Stimulated activated CD8-positive, alpha-beta memory T cell treated with anti-CD3 and anti-CD28 coated beads, Interleukin-4, amount 100 ng/mL, for 4 hours (primary cell): Measurements from ENCODE around the gene RUFY2.
"Not testable (repeated sequence)": the region's sequence is repeated elsewhere in the genome, so short reads cannot be mapped to it uniquely, and the experiment has no call there.

Experiments used
- DNase-seq, 2 donors: peaks; one replicate each; pipeline ENCODE4 v3.0.0-alpha.2; 2020; ENCODE audit warnings: low read depth in 2 of 2, low spot score in 1 of 2

The RUFY2 gene

DNA sequence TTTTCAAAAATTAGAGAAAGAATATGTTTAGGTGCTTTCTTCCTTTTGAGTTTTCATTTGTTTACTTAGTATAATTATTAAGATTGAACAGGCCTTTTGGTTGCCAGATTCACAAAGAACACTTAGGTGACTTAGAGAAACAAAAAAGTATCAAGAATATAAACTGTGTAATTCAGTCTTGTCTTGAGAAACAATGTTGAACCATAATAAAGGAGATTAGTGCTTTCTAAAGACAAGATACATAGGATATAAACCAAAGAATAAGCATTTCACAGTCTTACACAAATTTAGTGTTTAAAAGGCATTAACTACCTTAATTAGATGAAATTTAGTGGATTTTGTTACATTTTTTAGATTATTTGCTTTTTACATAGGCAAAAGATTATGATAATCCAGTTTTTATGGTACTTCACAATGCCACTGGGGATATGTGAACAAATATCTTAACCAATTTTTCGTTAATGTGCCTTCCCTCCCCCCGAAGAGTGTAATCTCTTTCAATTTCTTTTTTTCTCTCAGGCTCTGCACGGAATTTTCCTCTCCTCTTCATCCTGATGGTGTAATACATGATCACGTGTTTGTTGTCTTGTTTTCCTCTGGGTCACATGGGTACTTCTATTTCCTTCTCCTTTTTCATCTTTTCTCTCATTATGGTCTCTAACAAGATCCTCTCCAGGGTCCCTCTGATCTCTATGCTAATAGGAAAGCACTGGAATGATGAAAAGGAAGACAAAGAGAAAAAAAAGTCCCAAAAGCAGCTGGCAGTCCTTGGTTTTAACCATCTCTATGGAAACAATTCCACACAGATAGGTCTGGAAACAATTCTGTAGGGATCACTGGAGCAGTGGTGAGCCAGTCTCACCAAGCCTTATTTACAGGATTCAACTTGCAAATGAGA, 78.9 kb downstream of the RUFY2 start:
- DNase-seq: no peak

DNA sequence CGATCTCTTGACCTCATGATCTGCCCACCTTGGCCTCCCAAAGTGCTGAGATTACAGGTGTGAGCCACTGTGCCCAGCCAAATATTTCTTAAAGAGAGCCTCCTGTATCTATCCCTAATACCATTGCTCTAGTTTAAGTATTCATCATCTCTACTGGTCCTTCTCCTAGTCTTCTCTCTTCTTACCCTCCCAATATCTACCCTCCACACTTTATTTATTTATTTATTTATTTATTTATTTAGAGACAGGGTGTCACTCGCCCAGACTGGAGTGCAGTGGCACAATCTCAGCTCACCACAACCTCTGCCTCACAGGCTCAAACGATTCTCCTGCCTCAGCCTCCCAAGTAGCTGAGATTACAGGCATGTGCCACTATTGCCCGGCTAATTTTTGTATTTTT, 82.7 kb downstream of the RUFY2 start:
- not testable (repeated sequence) for DNase-seq

DNA sequence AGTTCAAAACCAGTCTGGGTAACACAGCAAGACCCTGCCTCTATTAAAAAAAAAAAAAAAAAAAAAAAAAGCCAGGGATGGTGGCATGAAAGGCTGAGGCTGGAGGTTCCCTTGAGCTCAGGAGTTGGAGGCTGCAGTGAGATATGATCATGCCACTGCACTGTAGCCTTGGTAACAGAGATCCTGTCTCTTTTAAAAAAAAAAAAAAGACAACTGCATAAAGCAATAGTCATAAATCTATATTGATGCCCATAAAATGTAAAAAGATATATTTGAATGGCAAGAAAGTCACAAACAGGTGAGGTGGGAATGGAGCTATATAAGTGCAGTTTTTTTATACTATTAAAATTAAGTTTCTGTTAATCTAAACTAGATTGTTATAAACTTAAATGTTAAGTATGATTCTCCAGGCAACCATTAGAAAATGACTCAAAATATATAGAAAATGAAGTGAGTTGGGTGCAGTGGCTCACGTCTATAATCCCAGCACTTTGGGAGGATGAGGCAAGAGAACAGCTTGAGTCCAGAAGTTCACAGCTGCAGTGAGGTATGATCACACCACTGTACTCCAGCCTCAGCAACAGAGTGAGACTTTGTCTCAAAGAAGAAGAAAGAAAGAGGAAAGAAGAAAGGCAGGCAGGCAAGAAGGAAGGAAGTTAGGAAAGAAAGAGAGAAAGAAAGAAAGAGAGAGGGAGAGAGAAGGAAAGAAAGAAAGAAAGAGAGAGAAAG, 88.6 kb downstream of the RUFY2 start:
- DNase-seq: no peak

DNA sequence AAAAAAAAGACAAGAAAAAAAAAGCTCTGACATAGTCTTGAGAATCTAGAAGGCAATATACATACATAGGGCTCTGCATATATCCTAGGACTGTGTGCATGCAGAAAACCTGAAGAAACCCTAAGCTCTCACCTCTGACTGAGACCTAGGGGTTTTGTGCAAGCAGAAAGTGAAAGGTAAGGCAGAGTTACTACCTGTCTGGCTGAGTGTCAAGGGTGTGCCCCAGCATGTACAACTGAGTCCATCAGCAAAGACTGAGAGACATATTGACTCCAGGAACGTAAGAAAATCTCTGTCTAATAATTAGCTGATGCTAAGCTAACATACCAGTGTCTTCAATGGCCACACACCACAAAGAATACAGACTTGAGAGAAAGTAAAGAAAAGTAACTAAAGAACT, 91.5 kb downstream of the RUFY2 start:
- DNase-seq: no peak

DNA sequence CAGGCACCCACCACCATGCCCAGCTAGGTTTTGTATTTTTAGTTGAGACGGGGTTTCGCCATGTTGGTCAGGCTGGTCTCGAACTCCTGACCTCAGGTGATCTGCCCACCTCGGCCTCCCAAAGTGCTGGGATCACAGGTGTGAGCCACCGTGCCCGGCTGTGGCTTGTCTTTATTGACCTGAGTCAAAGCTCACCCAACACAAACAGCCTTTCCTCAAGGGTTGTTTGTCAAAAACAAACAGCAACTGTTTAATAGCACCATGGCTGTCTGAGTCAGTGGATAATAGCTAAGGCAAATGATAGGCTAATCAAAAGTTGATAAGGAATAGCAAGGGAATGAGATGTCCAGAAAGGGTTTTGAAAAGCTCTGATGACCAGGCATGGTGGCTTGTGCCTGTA, 92.1 kb downstream of the RUFY2 start:
- not testable (repeated sequence) for DNase-seq

DNA sequence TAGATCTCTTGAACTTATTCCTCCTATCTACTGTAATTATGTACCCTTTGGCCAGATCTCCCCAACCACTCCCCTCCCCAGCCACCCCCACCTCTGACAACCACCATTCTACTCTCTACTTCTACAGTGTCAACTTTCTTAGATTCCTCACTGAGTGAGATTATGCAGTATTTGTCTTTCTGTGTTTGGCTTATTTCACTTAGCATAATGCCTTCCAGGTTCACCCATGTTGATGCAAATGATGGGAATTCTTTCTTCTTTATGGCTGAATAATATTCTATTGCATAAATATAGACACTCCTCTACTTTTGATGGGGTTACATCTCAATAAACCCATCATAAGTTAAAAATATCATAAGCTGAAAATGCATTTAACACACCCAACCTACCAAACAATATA, 96.5 kb downstream of the RUFY2 start:
- DNase-seq: no peak

DNA sequence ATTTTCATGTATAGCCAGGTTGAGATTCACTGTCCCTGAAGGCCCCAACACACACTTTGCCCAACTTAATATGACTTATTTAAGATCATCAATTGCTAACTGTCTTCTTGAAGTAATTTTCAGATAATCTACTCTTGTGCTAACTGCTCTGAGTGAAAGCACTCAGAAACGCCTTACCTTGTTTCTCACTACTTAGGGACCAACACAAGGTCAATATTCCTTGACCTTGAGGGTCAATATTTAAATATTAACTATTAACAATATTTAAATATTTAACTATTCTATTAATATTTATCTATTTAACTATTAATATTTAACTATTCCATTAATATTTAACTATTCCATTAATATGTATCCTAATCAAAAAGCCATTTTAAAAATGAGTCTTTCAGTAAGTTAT, 101.2 kb downstream of the RUFY2 start:
- DNase-seq: no peak

DNA sequence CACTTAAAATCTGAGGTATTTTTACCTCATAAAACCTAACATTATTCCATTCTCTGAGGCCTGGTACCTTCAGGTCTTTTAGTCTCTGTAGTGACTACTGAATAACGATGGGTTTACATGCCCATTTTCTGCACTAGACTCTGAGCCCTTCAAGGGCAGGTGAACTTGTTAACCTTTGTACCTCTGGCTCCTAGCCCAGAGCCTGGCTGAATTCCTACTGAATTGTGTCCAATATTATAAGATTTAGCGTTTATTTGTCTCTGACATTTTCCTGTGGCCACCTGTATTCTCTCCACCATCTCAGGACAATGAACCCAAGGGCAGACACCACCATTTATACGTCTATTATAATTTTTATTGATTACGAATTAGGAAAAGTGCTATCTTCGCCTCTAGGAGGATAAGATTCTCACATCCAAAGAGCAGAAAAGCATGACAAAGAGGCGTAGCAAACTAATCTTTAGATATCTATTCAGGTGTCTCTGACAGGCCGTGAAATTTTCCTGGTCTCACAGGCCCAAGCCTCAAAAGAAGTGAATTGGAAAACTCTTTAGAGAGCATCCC, 103.1 kb downstream of the RUFY2 start:
- DNase-seq: no peak

DNA sequence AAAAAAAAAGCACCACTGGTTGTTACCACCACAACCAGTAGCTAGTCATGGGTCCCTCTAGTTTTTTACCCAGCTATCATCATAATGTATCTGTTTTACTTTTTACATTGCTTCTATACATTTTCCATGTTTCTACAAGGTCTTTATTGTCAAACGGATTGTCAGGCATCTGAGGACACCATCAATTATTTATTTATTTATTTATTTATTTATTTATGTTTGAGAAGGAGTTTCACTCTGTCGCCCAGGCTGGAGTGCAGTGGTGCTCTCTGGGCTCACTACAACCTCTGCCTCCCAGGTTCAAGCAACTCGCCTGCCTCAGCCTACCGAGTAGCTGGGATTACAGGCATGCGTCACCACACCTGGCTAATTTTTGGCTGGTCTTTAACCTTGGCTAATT, 104.2 kb downstream of the RUFY2 start:
- DNase-seq: no peak

DNA sequence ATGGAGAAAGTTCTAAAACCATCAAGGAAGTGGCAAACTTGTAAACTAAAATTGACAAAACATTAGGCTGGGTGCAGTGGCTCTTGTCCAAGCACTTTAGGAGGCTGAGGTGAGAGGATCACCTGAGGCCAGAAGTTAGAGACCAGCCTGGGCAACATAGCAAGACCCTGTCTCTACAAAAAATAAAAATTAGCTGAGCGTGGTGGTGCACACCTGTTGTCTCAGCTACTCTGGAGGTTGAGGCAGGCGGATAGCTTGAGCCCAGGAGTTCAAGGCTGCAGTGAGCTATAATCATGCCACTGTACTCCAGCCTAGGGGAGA, 104.6 kb downstream of the RUFY2 start:
- DNase-seq: no peak

DNA sequence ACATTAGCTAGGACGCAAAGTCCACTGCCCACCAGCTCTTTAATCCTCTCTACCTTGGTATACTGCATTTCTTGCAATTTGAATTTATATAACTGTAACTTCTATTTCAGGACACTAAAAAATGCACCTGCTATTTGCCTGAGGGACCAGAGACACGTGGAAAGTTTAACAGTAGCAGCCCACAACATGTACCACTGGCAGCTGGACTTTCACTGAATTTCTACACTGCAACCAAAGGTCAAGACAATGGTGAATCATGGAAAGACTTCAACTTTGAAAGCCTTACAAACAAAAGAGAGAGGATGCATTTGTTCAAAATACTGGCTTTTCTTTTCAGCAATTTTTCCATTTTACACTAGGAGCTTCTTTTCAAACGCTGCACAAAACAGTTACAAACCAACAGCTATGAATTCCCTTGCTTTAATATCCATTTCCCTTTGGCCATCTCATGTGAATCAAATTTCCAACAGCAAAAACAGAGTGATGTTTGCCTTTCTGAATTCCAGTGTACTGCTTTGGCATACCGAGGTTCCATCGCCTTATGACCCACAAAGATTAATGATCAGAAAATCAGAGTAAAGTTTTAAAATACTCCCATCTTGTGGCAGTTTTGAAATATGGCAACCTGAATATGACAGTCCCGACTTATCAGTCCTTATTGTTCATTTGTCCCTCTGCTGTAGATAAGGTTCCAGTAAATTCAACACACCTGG, 105.1 kb downstream of the RUFY2 start:
- no peak for DNase-seq

DNA sequence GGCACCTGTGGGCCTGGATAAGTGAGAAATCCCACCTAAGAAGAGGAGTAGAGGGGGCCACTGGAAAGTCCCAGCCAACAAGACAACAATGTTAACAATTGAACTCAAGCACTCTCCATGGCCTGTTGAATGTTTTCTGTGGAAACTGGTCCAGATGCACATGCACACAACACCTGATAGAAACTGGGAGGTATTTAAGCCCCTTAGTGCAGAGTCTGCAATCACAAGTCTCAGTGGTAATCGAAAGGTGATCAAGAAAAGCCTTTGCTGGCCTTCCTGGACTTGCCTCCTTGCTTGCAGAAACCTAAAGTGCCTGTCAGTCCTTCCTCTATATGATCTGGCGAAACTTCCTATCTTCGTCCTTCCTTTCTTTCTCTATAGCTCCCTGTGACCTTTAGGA, 105.8 kb downstream of the RUFY2 start:
- DNase-seq: no peak

DNA sequence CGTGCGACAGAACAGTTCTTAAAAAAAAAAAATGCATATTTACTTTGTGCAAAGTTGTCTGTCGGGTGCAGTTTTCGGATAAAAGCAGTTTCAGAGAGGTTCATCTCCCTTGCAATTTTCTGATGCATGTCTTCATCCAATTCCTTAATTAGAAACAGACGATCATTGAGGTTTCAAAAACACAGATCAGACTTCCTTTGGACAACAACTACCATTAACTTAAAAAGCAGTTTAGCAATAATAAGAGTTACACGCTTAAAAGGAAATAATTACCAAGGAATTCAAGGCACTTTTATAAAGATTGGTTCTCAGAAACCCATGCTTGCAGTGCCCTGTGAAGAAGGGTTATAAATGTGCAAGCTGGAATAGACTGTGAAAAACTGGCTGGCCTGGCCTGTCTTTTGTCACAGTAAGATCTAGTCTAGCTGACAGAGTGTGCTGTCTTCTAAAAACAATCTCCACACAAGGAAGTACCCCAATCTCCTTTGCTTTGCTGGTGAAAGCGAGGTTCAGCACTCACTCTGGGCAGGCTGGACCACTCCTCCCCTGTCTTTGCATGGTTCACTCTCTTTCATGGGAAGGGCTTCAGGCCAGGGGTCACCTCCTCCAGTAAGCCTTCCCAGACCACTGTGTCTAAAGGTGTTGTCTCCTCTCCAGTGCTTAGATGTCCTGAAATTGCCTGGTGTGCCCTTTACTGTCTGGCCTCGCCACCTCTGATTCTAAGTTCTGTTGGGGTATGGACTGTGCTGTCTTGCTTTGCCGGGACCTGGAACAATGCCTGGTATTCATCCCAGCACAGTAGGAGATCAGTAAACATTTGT, 110.0 kb downstream of the RUFY2 start:
- no peak for DNase-seq
